Measurements from ENCODE around the gene APOH.
A peak's percentile ranks its signal among the peaks of the same experiment; 100 is the strongest.

Gene APOH

DNA sequence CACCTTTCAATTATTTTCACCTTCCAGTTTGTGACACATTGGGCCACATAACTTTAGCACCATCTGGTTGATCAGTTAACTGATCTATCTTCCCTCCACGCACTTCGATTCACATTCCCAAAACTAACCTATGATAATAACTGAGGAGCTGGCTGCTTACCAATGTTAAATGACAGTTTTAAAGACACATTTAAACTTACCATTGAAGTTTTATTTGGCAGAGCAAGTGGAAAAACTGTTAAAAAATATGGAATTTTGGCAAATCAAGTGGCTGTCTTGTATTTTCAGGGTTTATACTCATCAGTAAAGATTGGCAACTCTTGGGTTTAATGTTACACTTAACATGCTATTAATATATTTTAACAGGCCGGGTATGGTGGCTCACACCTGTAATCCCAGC is 5.4 kb upstream of the APOH start:
- no peak for DNase-seq

DNA sequence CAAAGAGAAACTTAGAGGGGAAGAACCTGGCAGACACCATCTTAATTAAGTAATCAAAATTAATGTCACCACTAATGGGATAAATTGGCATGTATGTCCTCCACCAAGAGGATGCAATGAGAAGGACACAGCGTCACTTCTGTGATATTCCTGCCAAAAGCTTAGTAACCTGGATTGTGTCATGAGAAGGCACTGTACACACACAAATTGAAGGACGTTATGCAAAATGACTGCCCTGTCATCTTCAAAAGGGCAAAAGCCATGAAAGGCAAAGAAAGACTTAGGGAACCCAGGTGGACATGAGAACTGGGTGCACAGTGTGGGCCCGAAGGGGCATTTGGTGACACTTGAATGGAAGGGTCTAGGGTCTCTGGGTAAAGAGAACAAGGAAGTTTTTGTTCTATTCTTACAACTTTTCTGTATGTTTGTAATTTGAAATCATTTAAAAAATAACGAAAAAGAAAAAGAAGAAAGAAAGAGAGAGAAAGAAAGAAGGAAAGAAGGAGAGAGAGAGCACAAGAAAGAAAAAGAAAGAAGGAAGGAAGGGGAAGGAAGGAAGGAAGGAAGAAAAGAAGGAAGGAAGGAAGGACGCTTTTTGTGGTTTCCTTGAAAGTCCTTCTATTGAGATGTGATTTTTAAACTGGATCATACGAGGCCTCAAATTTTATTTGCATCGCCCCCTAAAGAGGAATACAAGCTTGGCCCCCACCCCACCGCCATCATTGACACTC is 4.0 kb upstream of the APOH start:
- no peak for DNase-seq

DNA sequence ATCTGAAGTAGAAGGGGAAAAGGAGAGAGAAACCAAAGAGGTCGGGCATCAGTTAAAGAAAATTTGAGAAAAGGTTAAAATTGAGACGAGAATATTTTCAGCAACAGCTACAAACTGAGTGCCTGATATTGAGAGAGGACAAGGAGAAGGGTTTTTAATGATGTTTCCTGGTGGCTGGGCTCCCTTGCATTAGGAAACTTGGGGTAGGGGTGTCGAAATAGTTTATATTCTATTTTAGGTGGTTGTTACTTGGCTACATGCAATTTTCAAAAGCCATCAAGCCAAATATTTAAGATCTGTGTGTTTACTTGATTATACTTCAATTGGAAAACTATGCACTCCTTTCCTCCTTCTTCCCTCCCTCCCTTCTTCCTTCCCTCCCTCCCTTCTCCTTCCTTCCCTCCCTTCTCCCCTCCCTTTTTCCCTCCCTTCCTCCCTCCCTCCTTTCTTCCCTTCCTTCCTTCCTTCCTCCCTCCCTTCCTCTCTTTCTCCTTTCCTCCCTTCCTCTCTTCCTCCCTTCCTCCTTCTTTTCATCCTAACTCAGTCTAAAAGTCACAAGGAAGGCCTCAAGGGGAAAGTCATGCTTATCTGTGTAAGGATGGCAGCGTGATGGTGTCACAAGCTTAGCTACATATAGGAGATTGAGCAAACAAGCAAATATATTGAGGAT is 1.8 kb upstream of the APOH start:
- no peak for DNase-seq

DNA sequence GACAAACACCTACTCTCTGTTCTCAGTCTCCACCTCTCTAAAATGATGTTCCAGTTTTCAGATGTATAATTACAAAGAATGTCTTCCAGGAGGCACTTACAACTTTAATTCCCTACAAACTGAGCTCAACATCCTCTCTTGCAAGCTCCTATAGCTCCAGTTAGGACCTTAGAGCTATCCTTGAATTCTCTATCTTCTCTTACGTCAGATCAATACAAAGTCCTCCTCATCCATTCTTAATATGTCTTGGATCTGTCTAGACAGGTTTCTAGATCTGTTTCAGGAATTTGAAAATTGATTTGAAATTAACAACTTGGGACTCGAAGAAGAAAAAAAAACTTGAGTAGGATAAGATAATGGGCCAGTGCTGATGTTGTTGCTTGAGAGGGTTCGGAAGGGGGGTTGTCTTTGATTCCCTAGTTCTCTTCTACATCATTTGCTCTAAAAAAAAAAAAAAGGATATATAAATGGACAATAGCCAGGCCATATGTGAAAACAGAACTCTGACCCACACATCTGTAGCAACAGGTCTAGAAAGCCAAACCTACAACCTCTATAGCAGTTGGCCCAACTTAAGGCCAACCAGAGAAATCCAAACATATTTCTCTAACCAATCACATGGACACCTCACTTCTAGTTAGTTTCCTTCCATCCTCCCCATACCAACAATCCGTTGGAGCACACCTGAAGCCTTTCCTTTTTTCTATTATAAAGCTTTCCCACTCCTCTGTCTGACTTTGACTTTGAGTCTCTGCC is 746 bp upstream of the APOH start:
- DNase-seq, result no peak

DNA sequence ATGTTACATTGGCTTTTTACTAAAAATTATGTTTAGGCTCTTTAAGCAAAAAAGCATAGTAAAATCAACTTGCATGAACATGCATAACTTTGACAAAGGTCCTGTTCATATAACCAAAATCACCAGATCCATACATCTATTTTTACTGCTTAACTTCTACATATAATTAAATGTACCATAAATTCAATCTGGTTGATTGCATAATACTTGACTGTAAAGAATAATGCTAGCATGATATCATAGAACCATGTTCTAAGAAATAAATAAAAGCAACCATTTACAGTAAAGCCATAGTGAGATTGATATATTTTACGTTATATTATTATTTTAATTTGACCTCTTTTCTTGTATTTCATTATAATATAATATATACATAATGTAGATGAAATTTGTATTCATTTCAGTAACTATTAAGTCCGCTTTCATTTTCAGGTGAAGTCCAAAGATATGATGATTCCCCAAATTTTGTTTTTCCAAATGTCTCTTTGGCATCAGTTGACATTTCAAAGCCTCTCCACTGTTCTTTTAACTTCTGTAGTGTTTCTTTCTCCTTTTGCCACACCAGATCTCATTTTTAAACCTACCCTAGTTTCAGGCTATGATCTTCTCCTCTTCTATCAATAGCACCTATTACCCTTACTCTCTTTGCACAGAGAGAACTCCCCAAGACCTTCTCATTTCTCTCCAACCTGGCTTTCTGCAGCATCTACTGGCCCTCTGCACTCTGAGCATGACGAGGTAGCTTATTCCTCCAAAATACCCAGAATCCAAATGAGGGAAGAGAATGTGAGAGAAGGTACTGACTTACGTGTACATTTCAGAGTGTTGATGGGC is 1.8 kb downstream of the APOH start:
- no peak for DNase-seq

DNA sequence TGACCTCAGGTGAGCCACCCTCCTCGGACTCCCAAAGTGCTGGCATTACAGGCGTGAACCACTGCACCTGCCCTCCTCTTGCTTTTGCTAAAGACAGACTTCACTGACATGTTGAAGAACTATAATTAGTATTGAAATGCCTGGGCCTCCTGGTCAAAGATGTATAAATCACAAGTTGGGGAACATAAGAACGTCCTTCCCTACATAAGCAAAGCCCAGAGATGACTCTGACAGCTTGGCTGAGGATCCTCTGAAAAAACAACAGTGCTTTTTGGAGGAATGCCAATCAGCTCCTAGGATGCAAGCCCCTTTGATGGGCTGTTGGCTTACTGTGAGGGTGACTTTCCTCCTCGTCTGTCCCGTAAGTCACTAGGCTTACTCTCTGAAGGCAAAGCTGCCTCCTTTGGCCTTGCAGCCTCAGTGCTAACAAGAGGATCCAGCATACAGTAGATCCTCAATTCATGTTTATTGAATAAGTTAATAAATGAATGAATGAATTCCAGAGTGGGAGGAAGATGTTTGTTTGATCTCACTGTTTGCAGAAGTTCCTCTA is 6.3 kb downstream of the APOH start:
- DNase-seq, result no peak

DNA sequence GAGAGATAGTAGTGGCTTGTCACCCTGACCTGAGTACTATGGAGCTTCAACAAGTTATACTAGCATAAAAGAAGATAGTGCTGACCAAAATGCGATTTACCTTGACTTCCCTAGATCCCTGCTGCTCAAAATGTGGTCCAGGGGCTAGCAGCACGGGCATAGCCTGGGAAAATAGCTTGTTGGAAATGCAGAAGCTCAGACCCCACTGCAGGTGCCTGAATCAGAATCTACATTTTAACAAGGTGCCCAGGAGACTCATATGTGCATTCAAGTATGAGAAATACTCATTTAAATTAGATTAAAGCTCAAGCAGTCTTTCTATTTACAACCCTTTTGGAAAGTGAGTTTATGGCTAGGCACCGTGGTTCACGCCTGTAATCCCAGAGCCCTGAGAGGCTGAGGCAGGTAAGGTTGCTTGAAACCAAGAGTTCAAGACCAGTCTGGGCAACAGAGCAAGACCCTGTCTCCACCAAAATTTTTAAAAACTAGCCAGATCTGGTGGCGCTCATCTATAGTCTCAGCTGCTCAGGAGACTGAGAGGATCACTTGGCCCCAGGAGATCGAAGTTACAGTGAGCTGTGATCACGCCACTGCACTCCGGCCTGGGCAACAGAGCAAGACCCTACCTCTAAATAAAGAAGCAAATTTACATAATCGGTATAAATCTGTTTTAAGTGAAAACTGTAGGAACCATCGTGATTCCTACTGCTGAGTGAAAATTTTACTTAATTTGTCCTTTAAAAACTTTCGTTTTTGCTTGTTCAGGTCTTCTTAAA is 7.3 kb downstream of the APOH start:
- no peak for DNase-seq

DNA sequence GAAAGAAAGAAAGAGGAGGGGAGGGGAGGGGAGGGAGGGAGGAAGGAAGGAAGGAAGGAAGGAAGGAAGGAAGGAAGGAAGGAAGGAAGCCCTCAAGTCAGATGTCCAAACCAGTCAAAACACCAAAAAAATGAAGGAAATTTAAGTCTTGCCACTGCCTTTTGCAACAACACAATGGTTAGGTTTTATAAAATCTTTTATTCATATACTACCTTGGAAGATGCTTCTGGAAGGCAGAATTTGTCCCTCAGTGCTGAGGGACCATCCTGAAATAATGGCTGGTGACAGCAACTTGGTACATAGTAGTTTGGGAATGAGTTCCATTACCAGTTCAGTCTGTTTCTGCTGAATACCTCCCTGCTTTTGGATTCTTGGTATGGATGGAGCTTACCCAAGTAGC is 7.9 kb downstream of the APOH start:
- no peak for DNase-seq

DNA sequence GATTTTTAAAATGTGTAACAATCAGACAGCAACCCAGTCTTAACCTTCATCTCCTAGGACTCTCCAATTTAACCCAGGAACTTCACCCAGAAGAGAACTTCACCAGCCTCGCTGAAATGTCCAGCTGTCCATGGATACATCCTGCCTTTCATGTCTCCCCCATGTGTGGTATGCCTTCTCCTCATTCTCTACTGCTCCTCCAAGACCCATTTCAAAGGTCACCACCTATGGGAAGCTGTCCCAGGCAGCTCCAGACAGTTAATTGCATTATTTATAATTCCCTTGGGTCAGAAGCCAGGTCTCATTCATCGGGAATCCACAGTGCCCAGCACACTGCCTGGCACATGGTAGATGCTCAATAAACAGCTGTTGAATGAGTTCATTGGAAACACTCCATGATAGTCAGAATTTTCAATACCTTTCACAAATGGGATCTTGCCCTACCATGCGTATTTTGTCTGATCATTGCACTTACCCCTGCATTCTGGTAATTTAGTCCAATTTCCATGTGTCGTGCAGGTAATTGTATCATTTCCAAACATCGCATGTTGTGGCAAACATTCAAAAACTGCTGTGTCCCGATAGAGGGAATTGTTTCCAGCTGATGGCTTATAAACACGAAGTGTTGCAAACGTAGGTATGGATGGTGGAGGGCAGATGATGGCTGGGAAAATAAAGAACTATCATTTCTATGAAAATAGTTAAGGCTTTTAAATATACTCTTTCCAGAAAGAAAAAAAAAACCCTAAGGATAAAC is 9.0 kb downstream of the APOH start:
- no peak for DNase-seq

DNA sequence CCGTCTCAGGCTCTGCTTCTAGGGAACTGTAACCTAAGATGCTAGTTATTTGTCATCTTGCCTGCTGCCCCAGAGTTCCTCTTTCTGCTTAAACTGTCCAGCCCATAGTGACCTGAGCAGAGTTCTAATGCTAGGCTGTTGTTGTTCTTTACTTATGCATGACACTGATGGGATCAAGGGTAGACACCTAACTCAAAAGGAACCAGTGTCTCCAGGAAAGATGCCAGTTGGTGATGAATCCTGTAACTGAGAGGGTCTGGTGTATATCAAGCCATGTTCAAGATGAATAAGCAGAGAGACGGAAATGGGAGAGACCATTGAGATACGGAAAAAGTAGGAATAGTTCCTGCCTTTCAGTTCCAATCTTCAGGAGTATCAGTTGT is 13.7 kb downstream of the APOH start:
- DNase-seq, result no peak

DNA sequence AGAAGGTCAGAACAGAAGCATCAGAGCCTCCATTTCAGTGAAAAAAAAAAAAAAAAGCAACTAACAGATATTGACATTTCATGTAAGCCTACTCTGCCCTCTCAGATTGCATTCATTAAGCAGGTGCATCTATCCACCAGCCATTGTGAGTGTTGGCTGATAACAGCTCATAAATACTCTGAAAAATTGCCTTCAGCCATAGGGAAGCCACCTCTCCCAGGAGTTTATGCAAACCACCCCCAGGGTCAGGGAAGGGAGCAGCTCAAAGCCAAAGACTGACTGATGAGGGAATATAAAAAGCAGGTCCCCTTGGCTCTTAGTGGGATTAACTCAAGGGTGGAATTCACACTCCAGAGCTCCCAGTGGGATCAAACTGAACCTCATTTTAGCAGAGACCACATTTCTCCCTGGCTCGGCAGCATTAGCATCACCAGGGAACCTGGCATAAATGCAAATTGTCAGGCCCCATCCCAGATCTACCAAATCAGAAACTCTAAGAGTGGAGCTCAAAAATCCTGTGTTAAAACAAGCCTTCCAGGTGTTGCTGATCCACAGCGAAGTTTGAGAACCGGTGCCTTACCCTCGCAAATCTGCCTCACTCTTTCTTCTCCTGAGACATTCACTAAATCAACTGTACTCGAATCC is 14.2 kb downstream of the APOH start:
- DNase-seq, result peak; percentile 23

DNA sequence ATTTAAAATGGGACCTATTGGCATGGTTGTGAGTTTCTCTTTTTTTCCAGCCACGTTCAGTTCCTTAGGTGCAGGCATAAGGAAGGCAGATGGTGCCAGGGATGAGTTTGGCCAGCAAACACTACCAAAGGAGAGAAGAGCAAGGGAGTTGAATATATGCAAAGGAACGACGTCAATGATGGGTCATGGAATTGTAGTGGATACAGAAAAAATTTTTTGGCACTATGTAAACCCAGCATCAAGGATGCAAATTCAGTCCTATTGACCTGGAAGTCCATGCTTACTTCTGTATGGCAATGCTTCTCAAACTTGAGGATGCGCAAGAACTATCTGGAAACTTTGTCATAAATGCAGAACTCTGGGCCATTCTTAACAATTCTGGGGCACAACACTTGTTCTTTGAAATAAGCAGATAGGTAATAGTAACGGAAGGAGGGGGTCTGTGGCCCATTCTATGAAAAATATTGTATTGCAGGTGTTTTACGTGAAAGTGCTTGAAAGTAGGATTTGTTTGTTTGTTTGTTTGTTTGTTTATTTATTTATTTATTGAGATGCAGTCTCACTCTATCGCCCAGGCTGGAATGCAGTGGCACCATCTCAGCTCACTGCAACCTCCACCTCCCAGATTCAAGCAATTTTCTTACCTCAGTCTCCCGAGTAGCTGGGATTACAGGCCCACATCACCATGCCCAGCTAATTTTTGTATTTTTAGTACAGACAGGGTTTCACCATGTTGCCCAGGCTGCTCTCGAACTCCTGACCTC is 18.0 kb downstream of the APOH start:
- DNase-seq, result no peak

DNA sequence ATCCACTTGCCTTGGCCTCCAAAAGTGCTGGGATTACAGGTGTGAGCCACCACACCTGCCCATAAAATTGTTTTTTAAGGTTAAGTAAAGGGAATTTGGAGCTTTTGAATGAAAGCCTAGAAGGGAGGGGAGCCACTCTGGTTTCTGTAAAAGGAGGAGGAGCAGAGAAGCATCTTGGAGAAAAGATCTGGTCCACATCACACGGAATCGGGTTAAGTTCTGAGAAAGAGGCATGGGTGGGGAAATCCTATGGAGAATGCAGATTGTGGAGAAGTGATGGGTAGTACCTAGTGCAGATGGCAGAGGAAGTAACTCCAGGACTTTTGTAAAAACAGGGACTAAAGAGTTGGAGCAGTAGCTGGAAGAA is 19.0 kb downstream of the APOH start:
- no peak for DNase-seq

DNA sequence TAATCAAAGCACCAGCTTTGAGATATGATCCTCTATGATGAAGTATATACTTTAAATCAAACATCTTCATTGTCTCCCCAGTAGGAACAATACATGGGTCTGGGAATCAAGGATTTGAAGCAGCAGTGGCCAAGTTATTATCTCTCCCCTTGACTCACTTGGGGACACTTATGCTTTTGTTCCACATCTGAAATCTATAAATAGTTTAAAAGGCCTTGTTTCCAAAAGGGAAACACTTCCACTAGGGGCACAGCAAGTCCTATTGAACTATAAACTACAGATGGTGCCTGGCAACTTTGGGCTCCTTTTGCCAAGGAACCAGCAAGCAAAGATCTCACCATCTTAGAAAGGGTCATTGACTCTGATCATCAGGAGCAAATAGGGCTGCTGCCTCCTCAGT is 21.3 kb downstream of the APOH start:
- DNase-seq, result no peak

DNA sequence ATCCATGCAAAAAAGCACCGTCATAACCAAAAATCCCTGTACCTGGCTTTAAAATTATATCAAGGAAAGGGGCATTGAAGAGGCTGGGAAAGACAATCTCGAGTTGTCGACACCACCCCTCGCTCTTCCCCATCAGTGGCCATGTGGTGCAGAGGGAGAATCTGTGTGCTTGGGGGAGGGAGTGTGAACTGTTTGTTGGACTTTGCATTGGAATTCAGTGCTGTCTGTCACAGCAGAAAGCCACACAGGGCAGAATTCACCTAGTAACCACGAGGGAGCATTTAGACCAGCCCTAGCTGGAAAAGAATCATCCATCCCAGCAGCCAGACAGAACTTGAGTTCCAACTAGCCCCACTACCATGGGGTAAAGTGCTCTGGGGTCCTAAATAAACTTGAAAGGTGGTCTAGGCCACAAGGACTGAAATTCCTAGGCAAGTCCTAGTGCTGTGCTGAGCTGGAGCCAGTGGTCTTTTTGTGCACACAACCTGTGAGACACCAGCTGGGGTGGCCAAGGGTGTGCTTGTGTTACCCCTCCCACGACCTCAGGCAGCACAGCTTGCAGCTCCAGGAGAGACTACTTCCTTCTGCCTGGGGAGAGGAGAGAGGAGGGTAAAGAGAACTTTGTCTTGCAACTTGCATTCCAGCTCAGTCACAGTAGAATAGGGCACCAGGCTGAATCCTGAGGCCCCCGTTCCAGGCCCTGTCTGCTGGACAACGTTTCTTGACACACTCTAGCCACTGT is 25.8 kb downstream of the APOH start:
- DNase-seq, result no peak

DNA sequence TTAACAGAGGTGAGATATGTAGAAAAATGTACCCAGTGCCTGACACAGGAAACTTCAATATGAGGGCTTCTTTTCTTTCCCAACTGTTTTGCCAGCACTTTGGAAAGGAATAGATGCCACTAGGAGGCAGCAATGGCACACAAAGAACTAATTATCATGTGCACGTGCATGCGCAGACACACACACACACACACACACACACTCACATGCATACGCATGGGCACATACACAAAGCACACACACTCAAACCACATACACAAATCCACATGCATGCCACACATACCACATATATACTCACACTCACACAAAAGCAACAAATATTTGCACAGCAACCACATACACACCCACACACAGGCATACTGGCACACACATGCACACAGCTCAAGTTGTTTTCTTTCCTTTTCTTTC is 28.5 kb downstream of the APOH start:
- peak; percentile 51 for DNase-seq

DNA sequence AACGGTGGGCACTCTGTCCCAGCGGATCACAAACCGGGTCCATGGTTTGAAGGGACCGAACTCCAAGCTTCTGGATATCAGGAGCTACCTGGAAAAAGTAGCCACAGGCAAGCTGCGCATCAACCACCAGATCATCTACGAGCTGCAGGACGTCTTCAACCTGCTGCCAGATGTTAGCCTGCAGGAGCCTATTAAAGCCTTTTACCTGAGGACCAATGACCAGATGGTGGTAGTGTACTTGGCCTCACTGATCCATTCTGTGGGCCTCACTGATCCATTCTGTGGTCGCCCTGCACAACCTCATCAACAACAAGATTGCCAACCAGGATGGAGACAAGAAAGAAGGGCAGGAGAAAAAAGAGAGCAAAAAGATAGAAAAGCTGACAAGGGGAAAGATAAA is 31.0 kb downstream of the APOH start:
- no peak for DNase-seq

DNA sequence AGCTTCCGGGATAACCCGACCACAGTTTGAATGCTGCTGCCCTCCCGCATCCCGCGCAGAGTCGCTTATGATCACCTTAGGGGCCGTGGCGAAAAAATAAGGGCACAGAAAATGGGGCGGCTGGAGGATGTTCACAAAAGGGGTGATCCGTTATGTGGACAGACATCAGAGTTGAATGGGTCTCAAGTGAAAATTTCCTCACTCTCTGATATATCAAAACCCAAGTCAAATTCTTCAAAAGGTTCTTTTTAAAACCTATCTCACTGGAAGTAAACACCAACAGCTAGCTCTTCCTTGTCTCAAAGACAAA is 36.9 kb downstream of the APOH start:
- no peak for DNase-seq

DNA sequence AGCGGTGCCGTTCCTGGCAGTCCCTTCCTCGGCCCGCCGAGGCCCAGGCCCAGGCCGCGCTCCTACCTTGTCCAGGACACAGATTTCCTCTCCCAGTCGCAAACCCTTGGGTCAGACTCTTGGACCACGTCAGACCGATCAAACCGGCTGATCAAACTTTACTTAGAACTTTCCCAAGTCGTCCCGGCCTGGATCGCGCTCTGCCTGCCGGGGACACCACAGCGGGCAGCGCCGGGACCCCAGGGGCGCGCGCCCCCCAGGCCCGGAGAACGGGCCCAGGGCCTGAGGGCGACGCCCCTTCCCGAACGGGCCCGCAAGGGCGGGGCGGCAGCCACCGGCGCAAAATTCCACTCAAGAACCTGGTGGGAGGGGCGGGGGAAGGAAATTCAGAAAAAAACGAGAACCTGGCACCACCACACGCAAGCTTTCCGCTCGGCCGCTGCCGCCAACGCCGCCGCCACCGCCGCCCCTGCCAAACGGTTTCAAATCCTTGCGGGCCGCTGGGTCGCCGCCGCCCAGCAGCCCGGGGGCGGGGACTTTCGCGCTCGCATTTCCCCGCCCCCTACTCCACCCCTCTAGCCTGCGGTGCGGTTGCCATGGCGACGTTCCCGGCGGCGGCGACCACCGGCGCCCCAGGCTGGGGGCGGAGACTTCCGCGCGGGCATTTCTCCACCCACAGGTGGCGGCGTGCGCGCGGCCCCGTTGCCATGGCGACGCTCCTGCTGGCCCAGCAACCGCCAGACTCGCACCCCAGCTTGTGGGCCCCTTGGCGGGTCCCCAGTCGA is 37.4 kb downstream of the APOH start, which contains the start of gene CEP112:
CEP112 (minus strand) TSS at position 541 of the 785 bp plus-strand sequence.
- peak; percentile 52 for DNase-seq

Data from NCI-H2029 (cell line).